ENCODE measurements around the gene EBF3.

The EBF3 gene

GRCh38 chr10:129958629-129959543 is 5.2 kb downstream of the EBF3 start:
- DNase-seq: no peak

- no peak for DNase-seq
Measured at GRCh38 chr10:129958148-129958628, 5.9 kb downstream of the EBF3 start.

DNA sequence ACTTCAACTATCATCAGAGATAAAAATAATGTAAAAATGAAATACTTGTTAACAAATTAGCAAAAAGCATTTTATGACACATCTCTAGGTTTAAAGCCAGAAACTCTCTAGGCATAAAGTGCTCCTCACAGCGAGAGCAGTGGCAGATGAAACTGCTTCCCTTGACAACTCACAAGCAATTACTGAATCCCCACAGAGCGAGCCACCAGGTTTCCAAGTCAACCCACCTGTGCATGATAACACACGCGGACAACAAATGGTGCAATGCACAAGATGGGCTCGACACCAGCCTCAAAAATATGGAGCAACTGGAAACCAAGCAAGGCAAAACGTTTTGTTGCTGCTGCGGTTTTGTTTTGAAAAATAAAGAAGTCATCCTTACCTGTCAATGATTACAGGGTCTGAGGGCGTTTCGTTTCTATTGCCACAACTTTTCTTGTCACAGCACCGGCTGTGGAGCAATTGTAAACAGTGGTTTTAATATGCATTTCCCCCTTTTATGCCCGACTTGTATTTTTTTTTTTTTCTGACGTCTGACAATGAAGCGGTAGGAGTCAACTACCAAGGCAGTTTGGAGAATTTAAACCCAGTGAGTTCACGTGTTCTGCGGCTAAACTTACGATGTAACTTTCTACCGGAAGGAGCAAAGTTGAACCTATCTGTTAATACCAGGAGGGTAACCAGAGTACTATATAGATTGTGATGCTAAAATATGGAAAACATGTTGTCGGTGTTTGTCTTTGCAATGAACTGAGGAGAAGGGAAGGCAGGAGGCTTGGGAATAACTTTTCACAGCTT is 7.0 kb downstream of the EBF3 start:
- no peak for DNase-seq

- DNase-seq: no peak
Measured at GRCh38 chr10:129956286-129956670, 7.8 kb downstream of the EBF3 start.

DNA sequence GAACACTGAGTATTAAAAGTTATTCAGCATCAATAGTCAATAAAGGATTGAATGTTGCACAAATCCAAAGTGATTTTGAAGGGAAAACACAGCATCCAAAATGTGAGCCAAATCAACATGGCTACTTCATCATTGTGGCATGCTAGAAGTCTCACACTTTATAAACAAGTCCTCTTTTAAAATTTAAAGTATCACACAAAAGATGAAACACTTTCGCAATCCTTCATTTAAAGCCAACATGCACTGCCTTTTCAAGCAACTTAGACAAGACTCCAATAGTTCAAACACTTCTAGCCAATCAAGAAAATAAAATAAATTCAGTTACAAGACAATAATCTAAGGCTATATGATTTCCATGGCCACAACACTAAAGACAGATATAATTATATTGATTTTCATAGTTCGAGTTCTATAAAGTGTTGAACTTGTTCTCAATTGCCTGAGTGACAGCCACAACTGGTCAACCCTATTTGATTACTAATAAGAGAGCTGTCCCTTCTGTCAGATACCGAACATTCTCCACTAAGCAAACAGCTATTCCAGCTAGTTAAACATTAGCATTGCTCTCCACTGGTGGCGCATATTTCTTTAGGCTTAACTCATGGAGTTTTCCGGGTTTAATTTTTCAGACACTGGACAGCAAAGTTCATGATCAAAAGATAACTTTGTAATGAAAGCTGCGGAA is 8.3 kb downstream of the EBF3 start:
- DNase-seq: no peak

DNA sequence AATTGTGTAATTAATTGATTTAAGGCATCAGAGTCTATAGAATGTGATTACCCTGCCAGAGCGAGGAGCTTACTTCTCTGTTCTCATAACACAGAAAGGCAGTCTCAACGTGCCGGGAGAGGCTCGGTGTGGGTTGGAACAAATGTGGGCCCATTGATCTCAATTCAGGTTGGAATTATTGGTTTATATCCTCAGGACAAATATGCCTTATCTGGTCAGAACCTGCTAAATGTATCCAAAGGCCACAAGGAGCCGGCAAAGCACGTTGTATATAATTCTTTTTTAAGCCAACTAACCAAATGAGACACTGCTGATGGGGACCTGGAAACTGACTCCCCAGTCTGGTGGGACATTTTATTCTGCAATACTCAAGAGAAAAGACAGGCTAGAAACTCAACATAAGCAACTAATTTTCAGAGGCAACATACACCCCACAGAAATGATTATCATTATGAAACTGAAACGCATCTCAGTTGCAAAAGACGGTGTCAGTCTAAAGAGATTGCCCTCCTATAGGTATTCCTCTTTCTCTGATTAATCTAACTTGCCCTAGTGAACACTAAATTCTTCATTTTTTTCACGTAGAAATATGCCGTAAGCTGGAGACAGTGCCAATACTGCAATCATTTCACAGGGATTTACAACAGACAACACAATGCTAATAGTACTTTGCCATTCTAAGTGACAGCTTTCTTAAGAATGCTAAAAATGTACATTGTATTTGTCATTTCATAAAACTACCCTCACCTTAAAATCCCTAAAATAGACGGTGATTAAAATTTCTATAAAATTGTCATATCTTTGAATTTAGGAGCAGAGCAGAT is 9.4 kb downstream of the EBF3 start:
- DNase-seq: no peak

DNA sequence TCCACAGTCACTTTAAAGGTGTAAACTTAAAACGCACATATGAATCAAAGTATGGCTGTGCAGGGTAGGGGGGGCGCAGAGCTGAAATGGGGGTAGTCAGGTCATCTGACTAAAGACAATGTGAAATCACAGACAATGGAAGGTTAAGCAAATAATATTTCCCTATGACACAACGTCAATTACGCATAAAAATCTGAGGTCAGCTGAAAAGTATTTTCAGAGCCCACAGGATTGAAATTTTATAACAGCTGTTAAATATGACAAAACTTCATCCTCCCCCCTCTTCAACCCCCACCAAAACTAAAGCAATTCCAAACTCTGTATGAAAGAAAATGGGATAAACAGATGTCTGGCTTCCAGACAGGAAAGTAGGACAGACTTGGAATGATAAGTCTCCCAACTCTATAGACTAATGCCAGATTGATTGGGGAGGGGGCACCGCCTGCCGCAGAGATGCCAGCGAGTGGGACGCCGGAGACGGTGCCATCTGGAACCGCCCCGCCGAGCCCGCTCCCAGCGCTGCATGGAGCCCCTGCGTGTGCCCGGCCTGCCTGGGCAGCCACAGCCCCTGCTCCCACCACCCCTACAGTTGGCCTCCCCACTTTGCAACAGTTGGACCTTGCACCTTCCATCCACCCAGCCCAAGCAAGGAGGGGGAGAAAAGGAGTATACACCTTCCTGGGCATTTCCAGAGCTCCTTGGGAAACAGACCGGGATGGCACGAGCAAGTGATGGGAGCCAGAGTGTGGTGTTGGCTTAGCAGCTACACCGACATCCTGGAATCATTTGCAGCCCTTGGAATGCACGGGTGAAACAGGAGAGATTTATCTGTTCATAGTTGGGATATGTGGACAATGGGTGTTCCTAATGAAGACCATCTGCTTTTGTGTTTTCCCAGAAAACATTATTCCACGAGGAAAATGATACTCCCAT is 10.7 kb downstream of the EBF3 start:
- DNase-seq: no peak

- DNase-seq: no peak
Measured at GRCh38 chr10:129952378-129953118, 11.5 kb downstream of the EBF3 start.

GRCh38 chr10:129951970-129952265 is 12.2 kb downstream of the EBF3 start:
- no peak for DNase-seq

DNA sequence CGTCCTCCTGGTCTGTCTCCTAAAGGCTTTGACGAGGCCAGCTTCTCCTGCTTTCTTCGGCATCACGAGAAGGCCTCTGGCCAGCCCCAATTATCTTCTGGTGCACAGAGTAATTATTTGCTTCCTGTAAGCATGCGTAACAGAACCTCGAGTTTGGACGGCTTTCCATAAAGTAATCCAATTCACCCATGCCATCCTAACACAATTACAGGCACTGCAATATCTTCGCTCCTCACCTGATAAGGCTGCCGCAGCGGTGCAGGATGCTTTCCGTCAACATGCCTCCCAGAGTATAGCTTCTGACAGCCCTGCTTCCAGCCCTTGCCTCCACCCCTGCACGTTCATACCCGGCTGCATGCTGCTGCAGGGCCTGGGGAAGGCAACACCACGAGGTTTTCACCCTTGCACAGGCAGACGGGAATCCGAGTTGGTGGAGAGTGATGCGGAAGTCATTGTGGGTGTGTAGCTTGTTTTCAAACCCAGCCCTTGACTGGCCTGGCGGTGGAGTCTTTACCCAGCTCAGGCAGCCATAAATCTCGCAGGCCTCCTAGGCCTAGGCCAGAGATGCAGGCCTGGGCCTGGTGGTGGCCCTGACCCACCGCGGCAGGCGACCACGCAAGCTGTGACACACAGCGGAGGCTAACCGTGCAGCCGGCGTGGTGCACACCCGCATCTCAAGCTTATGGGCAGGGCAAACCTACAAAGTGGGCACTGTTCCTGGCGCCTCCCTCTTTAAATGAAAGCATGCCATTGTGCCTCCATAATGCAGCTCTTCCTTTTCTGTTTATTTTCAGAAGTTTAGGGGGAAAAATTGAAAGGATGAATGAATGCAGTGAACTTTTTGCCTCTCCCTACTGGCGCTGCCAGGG is 12.7 kb downstream of the EBF3 start:
- DNase-seq: no peak

DNA sequence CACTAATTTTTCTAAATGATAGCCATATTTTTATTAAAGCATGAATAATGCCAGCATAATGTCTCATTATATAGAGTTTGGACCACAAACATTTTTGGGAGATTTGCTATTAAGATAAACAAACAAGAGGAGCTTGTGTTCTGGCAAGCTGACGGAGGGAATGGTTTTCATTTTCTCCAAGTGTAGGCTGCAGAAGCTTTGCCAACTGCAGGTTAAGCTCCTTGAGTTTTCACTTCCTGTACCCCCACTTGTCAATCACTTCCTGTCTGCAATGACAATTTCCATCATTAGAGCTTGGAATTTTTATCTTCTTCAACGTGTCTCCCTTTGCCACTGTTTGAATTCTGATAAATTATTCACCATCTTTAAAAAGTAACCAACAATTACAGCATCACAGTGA is 13.4 kb downstream of the EBF3 start:
- no peak for DNase-seq

DNA sequence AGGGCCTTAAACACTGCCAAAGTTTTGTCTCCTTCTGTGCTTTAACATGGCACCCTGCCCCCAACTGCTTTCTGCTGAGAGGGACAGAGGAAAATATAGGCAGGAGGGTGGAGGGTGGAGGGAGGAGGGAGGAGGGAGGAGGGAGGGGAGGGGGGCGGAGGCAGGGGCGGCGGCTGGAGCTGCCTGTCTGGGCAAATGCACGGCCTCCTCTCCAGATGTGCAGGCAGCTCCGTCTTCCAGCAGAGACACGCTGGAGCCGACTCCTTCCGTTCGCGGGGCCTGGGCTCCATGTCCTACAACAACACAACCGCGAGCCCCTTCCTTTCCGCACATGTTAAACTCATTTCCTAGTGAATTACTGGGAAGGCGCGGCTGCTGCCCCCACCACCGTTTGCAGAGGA is 14.2 kb downstream of the EBF3 start:
- DNase-seq: no peak

DNA sequence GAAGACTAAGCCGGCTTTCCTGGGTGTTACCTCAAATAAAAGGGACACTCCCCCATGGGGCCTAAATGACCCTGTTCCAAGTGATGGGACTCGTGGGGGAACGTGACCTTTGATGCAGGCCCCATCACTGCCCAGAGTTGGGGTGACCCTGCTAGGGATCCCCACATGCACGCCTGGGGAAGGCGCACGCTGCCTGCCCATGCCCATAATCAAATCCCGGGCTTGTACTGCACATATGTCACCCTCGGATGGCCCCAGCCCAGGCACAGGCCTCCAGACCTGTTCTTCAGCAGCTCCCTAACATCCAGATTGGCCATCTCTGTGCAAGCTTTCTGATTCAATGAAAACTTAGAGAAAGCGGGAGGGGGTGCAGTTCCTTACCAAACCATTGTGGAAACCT is 14.7 kb downstream of the EBF3 start:
- no peak for DNase-seq

- DNase-seq: no peak
Measured at GRCh38 chr10:129946859-129947258, 17.2 kb downstream of the EBF3 start.

GRCh38 chr10:129945941-129946760 is 17.9 kb downstream of the EBF3 start:
- no peak for DNase-seq

DNA sequence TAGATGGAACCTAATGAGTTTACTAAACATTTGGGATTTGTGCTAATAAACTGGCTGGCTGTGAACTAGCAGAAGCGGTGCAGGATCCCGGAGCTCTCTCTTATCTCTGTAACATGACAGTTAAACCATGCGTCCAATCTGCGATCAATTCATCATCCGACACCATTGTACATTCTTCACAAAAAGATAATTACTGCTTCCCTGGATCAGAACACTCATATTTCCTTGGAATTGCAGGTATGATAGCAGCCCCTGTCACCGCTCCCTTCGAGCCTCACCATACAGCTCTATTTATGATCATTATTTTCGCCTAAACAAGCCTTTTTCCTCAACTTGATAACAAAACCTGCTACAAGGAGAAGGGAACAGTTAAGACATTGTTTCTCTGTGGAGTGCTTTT is 18.5 kb downstream of the EBF3 start:
- DNase-seq: no peak

DNA sequence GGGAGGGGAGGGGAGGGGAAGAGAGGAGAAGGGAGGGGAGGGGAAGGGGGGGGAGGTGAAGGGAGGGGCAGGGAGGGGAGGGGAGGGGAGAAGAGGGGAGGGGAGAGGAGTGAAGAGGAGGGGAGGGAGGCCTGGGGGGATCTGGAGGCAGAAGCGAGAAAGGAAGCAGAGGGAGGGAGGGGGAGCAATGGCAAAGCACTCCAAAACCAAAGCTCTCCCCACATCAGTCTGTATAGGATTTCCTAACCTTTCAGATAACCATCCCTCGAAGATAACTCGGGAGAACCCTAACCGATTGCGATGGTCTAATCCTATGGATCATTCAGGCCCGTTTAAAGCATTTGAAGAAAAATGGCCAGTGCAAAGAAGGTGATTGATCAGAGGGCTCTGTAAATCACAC is 19.0 kb downstream of the EBF3 start:
- no peak for DNase-seq

- no peak for DNase-seq
Measured at GRCh38 chr10:129944456-129944855, 19.6 kb downstream of the EBF3 start.

Data from CD4-positive, alpha-beta T cell treated with Interleukin-4 for 4 hours (primary cell).